ENCODE measurements around the gene GRIK5. TPM values are rescaled to one million over a fixed set of nuclear protein-coding genes. Genes with fewer than 3 reads are reported as not detected.

GRIK5 gene
- polyA plus RNA-seq, 1 experiment = 0.05 TPM

GRCh38 chr19:42083537-42083936, 13.5 kb upstream of the GRIK5 start:
- TF ChIP-seq, protein P1, sequence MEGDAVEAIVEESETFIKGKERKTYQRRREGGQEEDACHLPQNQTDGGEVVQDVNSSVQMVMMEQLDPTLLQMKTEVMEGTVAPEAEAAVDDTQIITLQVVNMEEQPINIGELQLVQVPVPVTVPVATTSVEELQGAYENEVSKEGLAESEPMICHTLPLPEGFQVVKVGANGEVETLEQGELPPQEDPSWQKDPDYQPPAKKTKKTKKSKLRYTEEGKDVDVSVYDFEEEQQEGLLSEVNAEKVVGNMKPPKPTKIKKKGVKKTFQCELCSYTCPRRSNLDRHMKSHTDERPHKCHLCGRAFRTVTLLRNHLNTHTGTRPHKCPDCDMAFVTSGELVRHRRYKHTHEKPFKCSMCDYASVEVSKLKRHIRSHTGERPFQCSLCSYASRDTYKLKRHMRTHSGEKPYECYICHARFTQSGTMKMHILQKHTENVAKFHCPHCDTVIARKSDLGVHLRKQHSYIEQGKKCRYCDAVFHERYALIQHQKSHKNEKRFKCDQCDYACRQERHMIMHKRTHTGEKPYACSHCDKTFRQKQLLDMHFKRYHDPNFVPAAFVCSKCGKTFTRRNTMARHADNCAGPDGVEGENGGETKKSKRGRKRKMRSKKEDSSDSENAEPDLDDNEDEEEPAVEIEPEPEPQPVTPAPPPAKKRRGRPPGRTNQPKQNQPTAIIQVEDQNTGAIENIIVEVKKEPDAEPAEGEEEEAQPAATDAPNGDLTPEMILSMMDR (IDR thresholded peaks at IDR 0.05; ENCODE audit: low read depth, low read length) = no peak
- no peak overlapping the region for H3K4me3 ChIP-seq (ENCODE audit: low read depth, low read length)
- CTCF ChIA-PET = no interaction called here
- no peak for DNase-seq (ENCODE audit: low read depth, low spot score)
- no peaks in the 10 kb centered on the region; the same call in 1 of the 2 replicates for H3K9me3 ChIP-seq (ENCODE audit: control insufficient read depth, insufficient read depth, low read length)
- POLR2A ChIA-PET = no interaction called here
- H3K27ac ChIP-seq (ENCODE audit: low read depth, low read length) = no peak overlapping the region
- no peaks in the 10 kb centered on the region for H3K27me3 ChIP-seq (ENCODE audit: control insufficient read depth, insufficient read depth, low read length)

DNA sequence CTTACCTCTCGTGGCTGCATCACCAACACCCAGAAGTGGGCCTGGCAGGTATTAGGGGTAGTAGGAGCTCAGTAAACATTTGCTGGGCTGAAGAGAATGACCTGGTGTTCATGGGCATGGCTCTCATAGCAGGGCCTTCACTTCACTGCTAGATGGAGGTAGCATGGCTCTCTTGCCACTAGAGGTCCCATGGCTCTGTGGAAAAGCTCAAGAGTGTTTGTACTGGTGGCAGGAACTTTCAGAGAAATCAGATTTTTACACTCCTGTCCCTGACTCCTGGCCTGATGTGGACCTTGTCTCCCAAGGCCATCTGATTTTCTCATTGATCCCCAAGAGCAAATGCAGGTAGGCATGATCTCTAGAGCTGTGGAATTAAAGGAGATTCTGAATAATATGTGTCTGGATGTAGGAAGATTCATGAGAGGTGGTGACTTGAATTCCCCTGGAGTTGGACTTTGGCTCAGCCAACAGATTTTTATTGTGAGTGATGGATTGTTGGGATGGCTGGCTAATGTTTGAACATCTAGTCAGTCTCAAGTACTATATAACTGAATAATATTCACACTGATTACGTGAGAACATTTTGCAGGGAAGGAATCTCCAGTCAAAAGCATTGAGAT, 11.7 kb upstream of the GRIK5 start:
- H3K27ac ChIP-seq (ENCODE audit: low read depth, low read length) = peak overlapping the region; percentile 42
- CTCF ChIA-PET = interaction anchor here (0.6 to 2.3 kb wide), 6 partner anchors 10 to 95 kb away, joined by 3 to 8 read pairs (median 4); no protein-coding TSS in a partner anchor
- TF ChIP-seq, protein P1 (IDR thresholded peaks at IDR 0.05; ENCODE audit: low read depth, low read length) = peak; percentile 76
- POLR2A ChIA-PET = interaction anchor here (0.7 kb wide), 1 partner anchor 858 kb away, joined by 3 read pairs; no protein-coding TSS in a partner anchor
- no peak for DNase-seq (ENCODE audit: low read depth, low spot score)
- no peaks in the 10 kb centered on the region; the same call in 1 of the 2 replicates for H3K9me3 ChIP-seq (ENCODE audit: control insufficient read depth, insufficient read depth, low read length)
- no peak overlapping the region for H3K4me3 ChIP-seq (ENCODE audit: low read depth, low read length)
- H3K27me3 ChIP-seq (ENCODE audit: control insufficient read depth, insufficient read depth, low read length) = no peaks in the 10 kb centered on the region

GRCh38 chr19:42080764-42081375, 10.9 kb upstream of the GRIK5 start:
- Histone ChIP-seq H3K27me3 (ENCODE audit: control insufficient read depth, insufficient read depth, low read length) (no peaks in the 10 kb centered on the region), H3K4me3 (ENCODE audit: low read depth, low read length) (no peak overlapping the region), H3K9me3 (ENCODE audit: control insufficient read depth, insufficient read depth, low read length) (no peaks in the 10 kb centered on the region; the same call in 1 of the 2 replicates), H3K27ac (ENCODE audit: low read depth, low read length) (no peak overlapping the region)
- ChIA-PET CTCF (interaction anchor here (1.0 to 2.3 kb wide), 4 partner anchors 11 to 52 kb away, joined by 4 to 8 read pairs (median 4); no protein-coding TSS in a partner anchor), POLR2A (no interaction called here)
- no peak for DNase-seq (ENCODE audit: low read depth, low spot score)
- TF ChIP-seq, protein P1 (IDR thresholded peaks at IDR 0.05; ENCODE audit: low read depth, low read length) = no peak

GRCh38 chr19:42079886-42080763, 10.1 kb upstream of the GRIK5 start:
- Histone ChIP-seq H3K27ac (ENCODE audit: low read depth, low read length) (no peak overlapping the region), H3K4me3 (ENCODE audit: low read depth, low read length) (no peak overlapping the region), H3K27me3 (ENCODE audit: control insufficient read depth, insufficient read depth, low read length) (no peaks in the 10 kb centered on the region), H3K9me3 (ENCODE audit: control insufficient read depth, insufficient read depth, low read length) (no peaks in the 10 kb centered on the region; the same call in 1 of the 2 replicates)
- ChIA-PET CTCF (interaction anchor here (1.0 to 1.1 kb wide), 2 partner anchors 45 to 52 kb away, joined by 3 to 4 read pairs; no protein-coding TSS in a partner anchor), POLR2A (no interaction called here)
- TF ChIP-seq, protein P1 (IDR thresholded peaks at IDR 0.05; ENCODE audit: low read depth, low read length) = no peak
- DNase-seq (ENCODE audit: low read depth, low spot score) = no peak
